GM23338 (cell line): ENCODE measurements around the gene GET3.

ENCODE experiments used
- CREB1 ChIP-seq: fragments of 250-450 bp; sonication (Bioruptor Pico); IDR thresholded peaks from 2 replicates; pipeline ENCODE4 v1.5.0; 2020; ENCODE audit warnings: low read depth, mild to moderate bottlenecking, moderate library complexity
- CTCF ChIP-seq, 2 experiments: fragments of 200-600 bp in 1 of 2; sonication (generic) in 1 of 2; conservative IDR thresholded peaks; 2 replicates each; pipeline versions ENCODE4 v1.5.1 to v1.6.1; 2016 to 2017; ENCODE audit warnings: antibody characterized with exemption in 2 of 2, low read depth in 2 of 2, mild to moderate bottlenecking in 2 of 2, moderate library complexity in 1 of 2
- ETS1 ChIP-seq: IDR thresholded peaks from 2 replicates; pipeline ENCODE4 v1.6.1; 2016; ENCODE audit warnings: antibody characterized with exemption
- EZH2 ChIP-seq: fragments of 200-600 bp; sonication (generic); IDR thresholded peaks from one replicate; pipeline ENCODE4 v1.8.0; 2017; ENCODE audit warnings: antibody characterized with exemption, mild to moderate bottlenecking, low read depth; ENCODE audit not compliant: unreplicated experiment
- EZH2phosphoT487 ChIP-seq: fragments of 200-600 bp; sonication (generic); IDR thresholded peaks from one replicate; pipeline ENCODE4 v1.8.1; 2018; ENCODE audit warnings: antibody characterized with exemption; ENCODE audit not compliant: unreplicated experiment
- JUNB ChIP-seq: IDR thresholded peaks from one replicate; pipeline ENCODE4 v1.6.1; 2016; ENCODE audit warnings: antibody characterized with exemption; ENCODE audit not compliant: unreplicated experiment
- NANOG ChIP-seq: IDR thresholded peaks from 2 replicates; pipeline ENCODE4 v1.6.1; 2016; ENCODE audit warnings: antibody characterized with exemption, borderline replicate concordance
- POLR2AphosphoS5 ChIP-seq: IDR thresholded peaks from 2 replicates; pipeline ENCODE4 v1.6.1; 2016; ENCODE audit warnings: antibody characterized with exemption, low read depth
- REST ChIP-seq: IDR thresholded peaks from one replicate; pipeline ENCODE4 v1.6.1; 2018; ENCODE audit warnings: antibody characterized with exemption; ENCODE audit not compliant: unreplicated experiment
- STAT1 ChIP-seq: IDR thresholded peaks from one replicate; pipeline ENCODE4 v1.6.1; 2016; ENCODE audit warnings: antibody characterized with exemption; ENCODE audit not compliant: unreplicated experiment
- ZNF114 ChIP-seq: fragments of 250-450 bp; sonication (Bioruptor Pico); IDR thresholded peaks from 2 replicates; pipeline ENCODE4 v1.5.0; 2020; ENCODE audit warnings: mild to moderate bottlenecking, moderate library complexity
- ZNF331 ChIP-seq: fragments of 250-450 bp; sonication (Bioruptor Pico); IDR thresholded peaks from 2 replicates; pipeline ENCODE4 v1.5.0; 2020; ENCODE audit warnings: low read depth, mild to moderate bottlenecking, moderate library complexity
- ZNF462 ChIP-seq: fragments of 250-450 bp; sonication (Bioruptor Pico); IDR thresholded peaks from 2 replicates; pipeline ENCODE4 v1.5.0; 2020; ENCODE audit warnings: mild to moderate bottlenecking, moderate library complexity

- TF ChIP-seq POLR2AphosphoS5 (no peak), CTCF (conservative IDR thresholded peaks at IDR 0.05; ENCODE audit: low read depth in 2 of 2) (no peak), REST (no peak), EZH2 (no peak), JUNB (no peak), ETS1 (no peak), CREB1 (CRISPR knock-in tag) (no peak), EZH2phosphoT487 (no peak), ZNF114 (CRISPR knock-in tag) (no peak), NANOG (no peak), ZNF462 (CRISPR knock-in tag) (no peak), ZNF331 (CRISPR knock-in tag) (no peak), STAT1 (no peak)
Observed at GRCh38 chr19:12764698-12765097, 27.4 kb downstream of the GET3 start.
